T47D (cell line): ENCODE data around the gene BCL11B.

Experiments used
- DNase-seq, 2 experiments: peaks; one replicate each; pipeline versions ENCODE4 v3.0.0 to v3.0.0-alpha.2; 2011 to 2012; ENCODE audit warnings: low read depth in 1 of 2, low spot score in 1 of 2
- JUND ChIP-seq: IDR thresholded peaks from 2 replicates; pipeline ENCODE4 v1.6.1; 2012; ENCODE audit warnings: low read depth
- in situ Hi-C: cut with HindIII; loops from 2 replicates; pipeline ENCODE4 v1.10.0; 2016; ENCODE audit warnings: low sequenced_read_pairs, low pct_unique_long_range_greater_than_20kb

The BCL11B gene

DNA sequence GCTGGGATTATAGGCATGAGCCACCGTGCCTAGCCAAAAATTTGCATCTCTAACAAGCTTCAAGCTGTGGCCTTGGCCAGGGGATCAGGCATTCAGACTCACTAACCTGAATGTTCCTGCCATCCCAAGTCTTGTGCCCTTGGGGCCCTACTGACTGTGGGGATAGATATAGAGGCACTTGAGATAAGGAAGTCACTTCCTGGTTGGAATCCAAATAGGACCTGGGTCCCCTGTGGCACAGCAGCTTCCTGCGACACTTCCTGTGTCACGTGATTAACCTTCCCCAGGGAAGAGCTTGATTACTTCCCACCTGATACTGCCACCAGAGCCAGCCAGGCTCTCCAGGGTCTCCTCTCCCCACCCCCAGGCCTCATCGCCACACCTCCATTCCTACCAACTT is 128.2 kb downstream of the BCL11B start:
- TF ChIP-seq JUND = no peak
- in situ Hi-C loops = no loop called here
- DNase-seq = no peak

GRCh38 chr14:99143126-99143525 is 128.9 kb downstream of the BCL11B start:
- in situ Hi-C loops = no loop called here

DNA sequence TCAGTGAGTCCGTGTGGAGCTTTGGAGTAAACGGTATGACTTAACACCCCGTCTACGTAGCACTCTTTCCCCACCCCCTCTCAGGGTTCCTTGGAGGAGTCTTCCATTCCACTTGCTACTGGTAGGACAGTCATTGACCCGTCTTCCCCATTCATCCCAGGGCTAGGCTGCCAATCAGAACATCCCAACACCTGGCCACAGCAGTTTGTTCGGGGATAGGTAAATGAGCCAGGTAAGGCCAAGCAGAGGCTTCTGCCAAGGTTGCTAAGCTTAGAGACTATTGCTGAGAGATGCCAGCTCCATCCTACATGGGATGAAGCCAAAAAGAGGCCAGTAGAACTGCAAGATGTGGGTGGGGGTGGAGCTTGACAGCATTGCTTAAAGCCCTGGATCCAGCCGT is 130.8 kb downstream of the BCL11B start:
- no peak for DNase-seq
- TF ChIP-seq JUND = no peak
- in situ Hi-C loops = no loop called here

More at GRCh38 chr14:99143126-99143525, 128.9 kb downstream of the BCL11B start:
- DNase-seq = no peak
- TF ChIP-seq JUND = no peak

- in situ Hi-C loops = no loop called here
- TF ChIP-seq JUND = no peak
- DNase-seq = no peak
Observed at GRCh38 chr14:99138999-99139865, 132.8 kb downstream of the BCL11B start.

GRCh38 chr14:99137913-99138571 is 134.0 kb downstream of the BCL11B start:
- in situ Hi-C loops = no loop called here
- no peak for TF ChIP-seq JUND
- peak; percentile 45 to 51 for DNase-seq

GRCh38 chr14:99137001-99137700 is 134.8 kb downstream of the BCL11B start:
- in situ Hi-C loops = no loop called here
- DNase-seq = no peak
- TF ChIP-seq JUND = no peak

- no peak for DNase-seq
- no peak for TF ChIP-seq JUND
- in situ Hi-C loops = no loop called here
Observed at GRCh38 chr14:99136401-99136800, 135.6 kb downstream of the BCL11B start.

DNA sequence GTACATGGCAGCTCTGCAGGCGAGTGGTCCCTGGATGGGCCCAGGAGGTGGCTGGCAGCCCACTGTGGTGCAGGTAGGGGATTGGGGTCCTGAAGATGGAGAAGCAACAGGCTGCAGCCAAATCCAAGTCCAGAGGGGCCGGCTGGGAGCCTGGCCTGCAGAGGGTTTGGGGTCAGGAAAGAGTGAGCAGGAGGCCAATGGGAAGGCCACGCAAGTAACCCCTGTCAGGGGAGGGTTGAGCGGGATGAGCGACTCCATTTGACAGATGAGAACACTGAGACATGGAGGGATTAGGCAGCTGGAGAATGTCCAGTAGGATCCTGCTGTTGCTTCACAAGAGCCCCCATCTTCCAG is 136.0 kb downstream of the BCL11B start:
- TF ChIP-seq JUND = no peak
- in situ Hi-C loops = no loop called here
- DNase-seq = no peak

- in situ Hi-C loops = no loop called here
- DNase-seq = no peak
- TF ChIP-seq JUND = no peak
Observed at GRCh38 chr14:99134516-99135046, 137.4 kb downstream of the BCL11B start.

DNA sequence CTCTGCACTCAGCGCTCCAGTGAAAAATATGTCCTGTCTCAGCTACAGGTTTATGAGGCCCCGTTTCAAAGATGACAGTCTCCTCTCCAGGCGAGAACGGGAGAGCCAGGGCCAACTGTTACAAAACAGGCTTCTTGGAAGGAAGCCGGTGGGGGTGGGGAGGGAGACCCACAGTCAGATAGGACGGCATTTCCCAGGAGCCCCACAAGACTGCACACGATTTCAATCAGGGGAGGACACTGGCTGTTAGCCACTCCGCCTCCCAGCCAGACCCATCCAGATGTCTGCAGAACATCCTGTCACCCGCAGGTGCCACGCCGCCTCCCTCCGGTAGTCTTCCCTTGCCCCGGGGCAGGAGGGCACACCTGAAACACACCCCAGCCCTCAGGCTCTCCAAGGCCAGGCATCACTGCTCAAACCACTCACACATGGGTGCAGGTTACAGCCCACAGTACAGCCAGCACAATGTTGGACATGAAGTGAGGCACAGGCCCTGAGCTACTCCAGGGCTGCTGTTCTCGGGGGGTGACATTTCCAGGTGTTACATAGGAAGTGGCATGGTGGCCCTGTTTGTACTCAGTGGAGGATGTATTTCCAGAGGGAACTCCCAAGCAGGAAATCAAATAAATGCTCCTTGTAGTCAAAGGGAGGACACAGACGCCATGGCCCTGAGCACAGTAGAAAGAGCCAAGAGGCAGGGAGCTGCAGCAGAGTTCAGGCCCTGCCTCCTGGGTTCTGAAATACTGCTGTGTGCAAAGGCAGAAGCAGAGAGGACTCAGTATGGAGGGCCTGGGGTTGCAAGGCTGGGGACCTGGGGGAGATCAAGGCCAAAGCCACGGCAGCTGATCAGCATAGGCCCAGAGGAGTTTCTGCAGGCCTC is 138.1 kb downstream of the BCL11B start:
- TF ChIP-seq JUND = no peak
- in situ Hi-C loops = no loop called here
- no peak for DNase-seq

GRCh38 chr14:99132821-99133635 is 139.0 kb downstream of the BCL11B start:
- TF ChIP-seq JUND = no peak
- in situ Hi-C loops = no loop called here
- DNase-seq = no peak
